Lower leg skin (tissue), 4 donors: ENCODE results near the gene ITPA. TPM values are rescaled to one million over a fixed set of nuclear protein-coding genes. Genes with fewer than 3 reads are reported as not detected.

ENCODE experiments used
- DNase-seq, 2 donors: peaks; one replicate each; pipeline ENCODE4 v3.0.0-alpha.2; 2019; ENCODE audit warnings: low spot score in 2 of 2
- H3K4me3 ChIP-seq: fragments of 200-600 bp; sonication (generic); 2 replicates; pipeline ENCODE4 v1.5.1; 2017; ENCODE audit warnings: mild to moderate bottlenecking, low read depth; ENCODE audit not compliant: poor library complexity, severe bottlenecking
- CTCF ChIP-seq, 3 donors: fragments of 450-650 bp; IDR thresholded peaks; one replicate each; pipeline ENCODE4 v1.5.1; 2016; ENCODE audit warnings: antibody characterized with exemption in 3 of 3, mild to moderate bottlenecking in 3 of 3, moderate library complexity in 2 of 3
- POLR2A ChIP-seq, 2 donors: fragments of 450-650 bp; IDR thresholded peaks; one replicate each; pipeline ENCODE4 v1.6.1; 2016 to 2017; ENCODE audit warnings: antibody characterized with exemption in 2 of 2, mild to moderate bottlenecking in 1 of 2, moderate library complexity in 1 of 2
- WGBS, 2 donors: methylation state at CpG; one replicate each; pipeline ENCODE4 v1.1.5; 2018; 5-methylcytosine and 5-hydroxymethylcytosine counted together
- intact Hi-C: fragments of 100-400 bp; cut with DNase I; formaldehyde crosslinking; loops from one replicate; pipeline ENCODE4 v1.15.0; 2023; ENCODE audit warnings: low total_unique reads
- total RNA-seq, 4 donors: library from RNA; depleted of rRNA; stranded (reverse); fragments of >200 nt; gene quantifications; one replicate each; pipeline ENCODE4 v1.1.0, GENCODE V29; 2016

The ITPA gene
- total RNA-seq, 4 donors from 2014 or later = 39.3 to 55.8 (median 46.8) TPM

- WGBS, 2 donors = 77 to 78% methylated on average over 11 of the region's 11 CpGs
- no peak overlapping the region for H3K4me3 ChIP-seq
- no peak for TF ChIP-seq POLR2A (IDR thresholded peaks at IDR 0.05)
- TF ChIP-seq CTCF (IDR thresholded peaks at IDR 0.05) = no peak
- intact Hi-C loops = no loop called here
- DNase-seq = no peak
Observed at GRCh38 chr20:3243718-3244358, 34.5 kb downstream of the ITPA start.

DNA sequence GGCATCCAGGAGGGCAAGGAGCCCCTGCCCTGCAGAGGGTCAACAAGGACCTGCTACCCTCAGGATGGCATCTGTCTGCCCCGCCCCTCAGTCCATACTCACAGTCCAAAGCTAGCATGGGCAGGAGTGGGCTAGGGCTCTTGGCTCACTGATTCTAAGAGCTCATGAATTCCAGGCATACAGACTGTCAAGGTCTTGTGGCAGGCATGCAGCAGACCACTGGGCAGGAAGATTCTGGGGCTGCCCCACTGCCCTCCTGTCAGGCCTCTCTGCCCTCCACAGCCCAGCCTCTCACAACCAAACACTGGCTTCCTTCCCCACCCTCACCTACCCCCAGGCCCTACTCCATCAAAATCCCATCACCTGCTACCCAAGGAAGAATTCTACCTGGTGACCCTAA, 35.3 kb downstream of the ITPA start:
- no peak for TF ChIP-seq CTCF (IDR thresholded peaks at IDR 0.05)
- TF ChIP-seq POLR2A (IDR thresholded peaks at IDR 0.05) = no peak
- 67 to 86% methylated on average over 1 of the region's 1 CpG for WGBS, 2 donors
- no peak overlapping the region for H3K4me3 ChIP-seq
- intact Hi-C loops = no loop called here
- DNase-seq = no peak

DNA sequence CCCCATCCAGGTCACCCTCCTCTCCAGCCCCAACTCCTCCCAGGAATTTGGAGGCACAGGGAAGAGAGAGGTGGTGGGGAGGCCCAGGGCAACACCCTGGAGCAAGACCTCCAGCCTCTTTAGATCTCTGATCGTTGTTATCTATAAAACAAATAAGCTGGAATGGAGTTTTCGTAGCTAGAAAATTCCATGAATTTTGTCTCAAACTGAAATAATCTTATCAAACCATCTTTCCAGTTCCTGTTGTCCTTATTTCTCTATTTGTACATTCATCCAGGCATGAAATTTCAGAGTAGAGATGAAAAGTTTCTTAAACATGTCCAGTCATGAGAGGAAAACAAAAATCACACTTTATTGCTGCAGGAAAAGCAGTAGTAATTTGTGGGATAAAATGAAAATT, 35.9 kb downstream of the ITPA start:
- TF ChIP-seq CTCF (IDR thresholded peaks at IDR 0.05) (no peak), POLR2A (IDR thresholded peaks at IDR 0.05) (no peak)
- H3K4me3 ChIP-seq = no peak overlapping the region
- intact Hi-C loops = no loop called here

GRCh38 chr20:3245711-3246110, 36.4 kb downstream of the ITPA start:
- DNase-seq = no peak
- WGBS, 2 donors = 56 to 62% methylated on average over 4 of the region's 4 CpGs
- TF ChIP-seq POLR2A (IDR thresholded peaks at IDR 0.05) = no peak
- no peak for TF ChIP-seq CTCF (IDR thresholded peaks at IDR 0.05)
- intact Hi-C loops = no loop called here
- no peak overlapping the region for H3K4me3 ChIP-seq

More for the DNA sequence above, 35.9 kb downstream of the ITPA start:
- WGBS, 2 donors = 67 to 74% methylated on average over 2 of the region's 2 CpGs
- no peak for DNase-seq

- intact Hi-C loops = no loop called here
- no peak overlapping the region for H3K4me3 ChIP-seq
- DNase-seq = no peak
- TF ChIP-seq CTCF (IDR thresholded peaks at IDR 0.05) (no peak), POLR2A (IDR thresholded peaks at IDR 0.05) (no peak)
- WGBS, 2 donors = 73 to 81% methylated on average over 1 of the region's 1 CpG
Observed at GRCh38 chr20:3246682-3247081, 37.4 kb downstream of the ITPA start.

DNA sequence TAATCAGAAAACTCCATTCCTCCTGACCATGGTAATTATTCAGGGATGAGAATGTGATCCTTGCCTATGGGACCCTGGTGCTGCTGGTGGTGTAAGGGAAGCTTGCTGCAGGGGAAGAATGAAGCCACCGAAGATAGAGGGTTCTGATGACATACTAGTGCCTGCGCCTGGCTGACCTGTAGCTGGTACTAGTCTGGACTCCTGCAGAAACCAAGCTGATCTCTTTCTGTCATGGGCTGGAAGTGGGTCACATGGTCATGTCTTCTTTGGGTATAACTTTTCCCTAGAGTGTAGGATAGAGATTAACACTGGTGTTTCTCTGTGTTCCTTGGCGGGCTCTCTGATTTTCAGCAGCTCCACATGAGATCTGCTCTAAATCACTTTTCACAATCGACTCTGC, 38.3 kb downstream of the ITPA start:
- 55 to 63% methylated on average over 4 of the region's 4 CpGs for WGBS, 2 donors
- H3K4me3 ChIP-seq = no peak overlapping the region
- intact Hi-C loops = no loop called here
- TF ChIP-seq POLR2A (IDR thresholded peaks at IDR 0.05) = no peak
- TF ChIP-seq CTCF (IDR thresholded peaks at IDR 0.05) = no peak
- no peak for DNase-seq
